Mesenchymal stem cell (in vitro differentiated cells and primary cell): ENCODE results near the gene SLC24A3.

Source experiments
- DNase-seq: peaks from one replicate; pipeline ENCODE4 v3.0.0-alpha.2; 2013
- H2AFZ ChIP-seq: one replicate; pipeline ENCODE4 v1.6.1; 2013; ENCODE audit warnings: low read depth, mild to moderate bottlenecking, control low read depth, inconsistent platforms, low read length, moderate library complexity
- H2AK5ac ChIP-seq: 2 replicates; pipeline ENCODE4 v1.6.1; 2013; ENCODE audit warnings: low read length, moderate library complexity, mild to moderate bottlenecking, inconsistent platforms; ENCODE audit not compliant: severe bottlenecking
- H2BK120ac ChIP-seq: one replicate; pipeline ENCODE4 v1.6.1; 2013; ENCODE audit warnings: low read depth, mild to moderate bottlenecking, inconsistent platforms, low read length, moderate library complexity
- H2BK12ac ChIP-seq, 2 experiments: one replicate each; pipeline ENCODE4 v1.6.1; 2013; ENCODE audit warnings: inconsistent platforms in 2 of 2, low read length in 2 of 2, mild to moderate bottlenecking in 2 of 2, moderate library complexity in 2 of 2, control low read depth in 1 of 2
- H2BK15ac ChIP-seq: one replicate; pipeline ENCODE4 v1.6.1; 2013; ENCODE audit warnings: mild to moderate bottlenecking, low read depth, inconsistent platforms; ENCODE audit not compliant: poor library complexity, severe bottlenecking
- H2BK5ac ChIP-seq: 2 replicates; pipeline ENCODE4 v1.6.1; 2013; ENCODE audit warnings: low read depth, mild to moderate bottlenecking, low read length, control low read depth, inconsistent platforms; ENCODE audit not compliant: poor library complexity, severe bottlenecking
- H3K14ac ChIP-seq, 2 experiments: one replicate each; pipeline ENCODE4 v1.6.1; 2013; ENCODE audit warnings: inconsistent platforms in 2 of 2, low read length in 2 of 2, control low read depth in 1 of 2, mild to moderate bottlenecking in 1 of 2, moderate library complexity in 1 of 2
- H3K18ac ChIP-seq, 2 experiments: one replicate each; pipeline ENCODE4 v1.6.1; 2013; ENCODE audit warnings: inconsistent platforms in 2 of 2, low read length in 2 of 2, control low read depth in 1 of 2, low read depth in 1 of 2, mild to moderate bottlenecking in 1 of 2
- H3K23ac ChIP-seq, 2 experiments: one replicate each; pipeline ENCODE4 v1.6.1; 2013; ENCODE audit warnings: inconsistent platforms in 2 of 2, low read length in 2 of 2, mild to moderate bottlenecking in 2 of 2, moderate library complexity in 2 of 2, control low read depth in 1 of 2
- H3K27ac ChIP-seq: 2 replicates; pipeline ENCODE4 v1.5.1; 2013; ENCODE audit warnings: mild to moderate bottlenecking, moderate library complexity, low read length, control low read depth, inconsistent platforms; ENCODE audit not compliant: poor library complexity, severe bottlenecking
- H3K27me3 ChIP-seq, 2 experiments: 2 replicates each; pipeline versions ENCODE4 v1.6.1 to v1.7.0; 2013; ENCODE audit warnings: low read length in 2 of 2, mild to moderate bottlenecking in 2 of 2, moderate library complexity in 2 of 2, control low read depth in 1 of 2, inconsistent platforms in 1 of 2; ENCODE audit not compliant: control insufficient read depth in 1 of 2, insufficient read depth in 1 of 2
- H3K36me3 ChIP-seq, 2 experiments: 2 replicates each; pipeline versions ENCODE4 v1.6.1 to v1.7.0; 2013; ENCODE audit warnings: low read length in 2 of 2, control low read depth in 1 of 2, inconsistent platforms in 1 of 2, low read depth in 1 of 2, mild to moderate bottlenecking in 1 of 2; ENCODE audit not compliant: insufficient read depth in 2 of 2, control insufficient read depth in 1 of 2
- H3K4ac ChIP-seq, 2 experiments: one replicate each; pipeline ENCODE4 v1.6.1; 2013; ENCODE audit warnings: inconsistent platforms in 2 of 2, low read length in 2 of 2, mild to moderate bottlenecking in 2 of 2, moderate library complexity in 2 of 2, control low read depth in 1 of 2, low read depth in 1 of 2
- H3K4me1 ChIP-seq: 2 replicates; pipeline ENCODE4 v1.6.1; 2013; ENCODE audit warnings: low read depth, low read length, control low read depth; ENCODE audit not compliant: control insufficient read depth, insufficient read depth
- H3K4me2 ChIP-seq: 2 replicates; pipeline ENCODE4 v1.6.1; 2013; ENCODE audit warnings: low read length, mild to moderate bottlenecking, inconsistent platforms; ENCODE audit not compliant: poor library complexity, severe bottlenecking
- H3K4me3 ChIP-seq, 2 experiments: 2 replicates each; pipeline versions ENCODE4 v1.5.1 to v1.7.0; 2013; ENCODE audit warnings: low read length in 2 of 2, mild to moderate bottlenecking in 2 of 2, control low read depth in 1 of 2, low read depth in 1 of 2; ENCODE audit not compliant: insufficient read depth in 1 of 2
- H3K79me1 ChIP-seq: replicated peaks from 2 replicates; pipeline ENCODE4 v1.6.1; 2013; ENCODE audit warnings: mild to moderate bottlenecking, control low read depth, low read length, inconsistent platforms; ENCODE audit not compliant: poor library complexity, severe bottlenecking
- H3K9ac ChIP-seq: 2 replicates; pipeline ENCODE4 v1.7.0; 2013; ENCODE audit warnings: mild to moderate bottlenecking, low read length, moderate library complexity
- H3K9me3 ChIP-seq: 2 replicates; pipeline ENCODE4 v1.7.0; 2013; ENCODE audit warnings: mild to moderate bottlenecking, low read length; ENCODE audit not compliant: control insufficient read depth
- H4K8ac ChIP-seq: one replicate; pipeline ENCODE4 v1.6.1; 2013; ENCODE audit warnings: inconsistent platforms, mild to moderate bottlenecking, low read length, moderate library complexity
- H4K91ac ChIP-seq: one replicate; pipeline ENCODE4 v1.6.1; 2013; ENCODE audit warnings: mild to moderate bottlenecking, low read length, inconsistent platforms
- WGBS: methylation state at CpG from one replicate; pipeline ENCODE4 v1.1.7; 2013; ENCODE audit warnings: mixed read lengths; 5-methylcytosine and 5-hydroxymethylcytosine counted together

The SLC24A3 gene

GRCh38 chr20:19720991-19721390, 508.5 kb downstream of the SLC24A3 start:
- no peak overlapping the region for H3K9ac ChIP-seq
- no peak for DNase-seq
- no peak overlapping the region for H2BK15ac ChIP-seq
- no peaks in the 10 kb centered on the region for H3K79me1 ChIP-seq
- no peaks in the 10 kb centered on the region for H3K9me3 ChIP-seq
- no peaks in the 10 kb centered on the region for H3K4me1 ChIP-seq
- H3K18ac ChIP-seq, result no peak overlapping the region
- no peak overlapping the region for H3K23ac ChIP-seq
- no peak overlapping the region for H2BK120ac ChIP-seq
- H3K27me3 ChIP-seq, result peaks cover 0 to 6% of the 10 kb centered on the region in 2 experiments
- H3K4ac ChIP-seq, result no peak overlapping the region
- no peak overlapping the region for H3K27ac ChIP-seq
- H3K4me2 ChIP-seq, result no peak overlapping the region
- H2AFZ ChIP-seq, result no peak overlapping the region
- 95% methylated on average over 18 of the region's 18 CpGs for WGBS
- H3K14ac ChIP-seq, result no peak overlapping the region
- H2BK5ac ChIP-seq, result no peak overlapping the region
- H3K36me3 ChIP-seq, result no peaks in the 10 kb centered on the region
- H3K4me3 ChIP-seq, result no peak overlapping the region
- no peak overlapping the region for H4K91ac ChIP-seq
- H4K8ac ChIP-seq, result no peak overlapping the region
- H2BK12ac ChIP-seq, result no peak overlapping the region
- no peak overlapping the region for H2AK5ac ChIP-seq

GRCh38 chr20:19723051-19723450, 510.6 kb downstream of the SLC24A3 start:
- no peak overlapping the region for H2BK15ac ChIP-seq
- no peak overlapping the region for H3K14ac ChIP-seq
- H3K36me3 ChIP-seq, result no peaks in the 10 kb centered on the region
- H2BK5ac ChIP-seq, result no peak overlapping the region
- no peak overlapping the region for H3K27ac ChIP-seq
- no peak overlapping the region for H3K4ac ChIP-seq
- H3K9me3 ChIP-seq, result no peaks in the 10 kb centered on the region
- H4K91ac ChIP-seq, result no peak overlapping the region
- H3K4me3 ChIP-seq, result no peak overlapping the region
- no peaks in the 10 kb centered on the region for H3K4me1 ChIP-seq
- H2AK5ac ChIP-seq, result no peak overlapping the region
- no peak overlapping the region for H2BK120ac ChIP-seq
- H3K79me1 ChIP-seq, result no peaks in the 10 kb centered on the region
- peaks cover 0 to 6% of the 10 kb centered on the region in 2 experiments for H3K27me3 ChIP-seq
- no peak overlapping the region for H3K4me2 ChIP-seq
- H3K18ac ChIP-seq, result no peak overlapping the region
- H3K23ac ChIP-seq, result no peak overlapping the region
- H4K8ac ChIP-seq, result no peak overlapping the region
- no peak overlapping the region for H2BK12ac ChIP-seq
- DNase-seq, result no peak
- 100% methylated on average over 2 of the region's 4 CpGs for WGBS
- no peak overlapping the region for H2AFZ ChIP-seq
- no peak overlapping the region for H3K9ac ChIP-seq

GRCh38 chr20:19723813-19724430, 511.5 kb downstream of the SLC24A3 start:
- no peak overlapping the region for H3K4me3 ChIP-seq
- DNase-seq, result no peak
- no peaks in the 10 kb centered on the region for H3K9me3 ChIP-seq
- H3K36me3 ChIP-seq, result no peaks in the 10 kb centered on the region
- no peak overlapping the region for H3K14ac ChIP-seq
- no peak overlapping the region for H2BK12ac ChIP-seq
- no peak overlapping the region for H3K27ac ChIP-seq
- H2AK5ac ChIP-seq, result no peak overlapping the region
- H2BK5ac ChIP-seq, result no peak overlapping the region
- H3K27me3 ChIP-seq, result peaks cover 0 to 3% of the 10 kb centered on the region in 2 experiments
- no peak overlapping the region for H3K4me2 ChIP-seq
- no peak overlapping the region for H4K8ac ChIP-seq
- 88% methylated on average over 10 of the region's 11 CpGs for WGBS
- H4K91ac ChIP-seq, result no peak overlapping the region
- no peak overlapping the region for H2AFZ ChIP-seq
- no peak overlapping the region for H3K18ac ChIP-seq
- no peaks in the 10 kb centered on the region for H3K4me1 ChIP-seq
- H3K4ac ChIP-seq, result no peak overlapping the region
- H2BK15ac ChIP-seq, result no peak overlapping the region
- no peak overlapping the region for H2BK120ac ChIP-seq
- H3K79me1 ChIP-seq, result no peaks in the 10 kb centered on the region
- H3K9ac ChIP-seq, result no peak overlapping the region
- no peak overlapping the region for H3K23ac ChIP-seq

GRCh38 chr20:19725373-19725772, 512.9 kb downstream of the SLC24A3 start:
- Histone ChIP-seq H3K4me3 (no peak overlapping the region), H3K18ac (no peak overlapping the region), H2AK5ac (no peak overlapping the region), H2BK120ac (no peak overlapping the region), H3K4me1 (no peaks in the 10 kb centered on the region), H3K4me2 (no peak overlapping the region), H3K14ac (no peak overlapping the region), H2BK15ac (no peak overlapping the region), H4K8ac (no peak overlapping the region), H2BK5ac (no peak overlapping the region), H2AFZ (no peak overlapping the region), H3K9ac (no peak overlapping the region), H4K91ac (no peak overlapping the region), H3K27ac (no peak overlapping the region), H3K27me3 (no peaks in the 10 kb centered on the region), H3K36me3 (no peaks in the 10 kb centered on the region), H3K4ac (no peak overlapping the region), H3K79me1 (no peaks in the 10 kb centered on the region), H3K9me3 (no peaks in the 10 kb centered on the region), H3K23ac (no peak overlapping the region), H2BK12ac (no peak overlapping the region)
- WGBS, result 100% methylated on average over 3 of the region's 4 CpGs
- no peak for DNase-seq
